ENCODE results near the gene FTCDNL1.

GRCh38 chr2:199819746-199820145, 31.2 kb downstream of the FTCDNL1 start:
- TF ChIP-seq CTCF (IDR thresholded peaks at IDR 0.05): no peak
- no peak for TF ChIP-seq POLR2A (IDR thresholded peaks at IDR 0.05)

Measured in thyroid gland (tissue), 4 donors.